Keratinocyte (primary cell): ENCODE data around the gene OR7A5. TPM values are rescaled to one million over a fixed set of nuclear protein-coding genes. Genes with fewer than 3 reads are reported as not detected.
A peak's percentile ranks its signal among the peaks of the same experiment; 100 is the strongest.

Experiments used
- DNase-seq: peaks from one replicate; pipeline ENCODE4 v3.0.0-alpha.2; 2011; ENCODE audit warnings: low read depth, missing footprints, low spot score
- FAIRE-seq: peaks from 2 replicates; lab custom pipeline; 2011; peaks lifted over from hg19 to GRCh38; lab: Jason Lieb, UNC
- H2AFZ ChIP-seq: 2 replicates; pipeline ENCODE4 v1.6.0; 2012; ENCODE audit warnings: low read length, control low read depth, inconsistent platforms; ENCODE audit not compliant: control insufficient read depth
- H3K27ac ChIP-seq: 2 replicates; pipeline ENCODE4 v1.5.1; 2011; ENCODE audit warnings: low read length; ENCODE audit not compliant: control insufficient read depth, insufficient read depth
- H3K27me3 ChIP-seq: 3 replicates; pipeline ENCODE4 v1.6.0; 2011; ENCODE audit warnings: low read length; ENCODE audit not compliant: control insufficient read depth, insufficient read depth; ENCODE audit errors: extremely low read depth
- H3K36me3 ChIP-seq, 2 experiments: 2 replicates in 1 of 2; 3 replicates in 1 of 2; pipeline ENCODE4 v1.5.1; 2011; ENCODE audit warnings: low read length in 2 of 2, mild to moderate bottlenecking in 1 of 2; ENCODE audit not compliant: control insufficient read depth in 2 of 2, insufficient read depth in 2 of 2; ENCODE audit errors: extremely low read depth in 1 of 2
- H3K4me1 ChIP-seq: 3 replicates; pipeline ENCODE4 v1.5.1; 2011; ENCODE audit warnings: low read length; ENCODE audit not compliant: control insufficient read depth, insufficient read depth; ENCODE audit errors: extremely low read depth
- H3K4me2 ChIP-seq: 3 replicates; pipeline ENCODE4 v1.6.0; 2011; ENCODE audit warnings: low read depth, low read length; ENCODE audit not compliant: control insufficient read depth, insufficient read depth; ENCODE audit errors: extremely low read depth
- H3K4me3 ChIP-seq, 3 experiments: fragments of 200-600 bp in 1 of 3; sonication (generic) in 1 of 3; 2 replicates in 2 of 3; 3 replicates in 1 of 3; pipeline ENCODE4 v1.5.1; 2011 to 2016; ENCODE audit warnings: low read length in 3 of 3, mild to moderate bottlenecking in 3 of 3, control low read depth in 2 of 3, inconsistent platforms in 1 of 3, low read depth in 1 of 3, mixed read lengths in 1 of 3, mixed run types in 1 of 3, moderate library complexity in 1 of 3; ENCODE audit not compliant: control insufficient read depth in 2 of 3, insufficient read depth in 2 of 3; ENCODE audit errors: extremely low read depth in 1 of 3
- H3K79me2 ChIP-seq: 2 replicates; pipeline ENCODE4 v1.6.0; 2012; ENCODE audit warnings: low read length; ENCODE audit not compliant: control insufficient read depth, insufficient read depth
- H3K9ac ChIP-seq: 3 replicates; pipeline ENCODE4 v1.6.0; 2011; ENCODE audit warnings: low read length; ENCODE audit not compliant: control insufficient read depth, insufficient read depth; ENCODE audit errors: extremely low read depth
- H3K9me1 ChIP-seq: 3 replicates; pipeline ENCODE4 v1.6.0; 2011; ENCODE audit warnings: low read length; ENCODE audit not compliant: control insufficient read depth, insufficient read depth; ENCODE audit errors: extremely low read depth
- H3K9me3 ChIP-seq: 2 replicates; pipeline ENCODE4 v1.5.1; 2012; ENCODE audit warnings: low read depth, low read length; ENCODE audit not compliant: control insufficient read depth
- H4K20me1 ChIP-seq: 3 replicates; pipeline ENCODE4 v1.6.0; 2011; ENCODE audit warnings: low read length; ENCODE audit not compliant: control insufficient read depth, insufficient read depth; ENCODE audit errors: extremely low read depth
- EZH2 ChIP-seq: IDR thresholded peaks from one replicate; pipeline ENCODE4 v1.6.1; 2012; ENCODE audit warnings: inconsistent platforms, mild to moderate bottlenecking, low read length, moderate library complexity
- dilution Hi-C: fragments of 300-500 bp; cut with MboI; formaldehyde crosslinking; loops from one replicate; pipeline ENCODE4 v1.7.0; 2020; ENCODE audit warnings: low sequenced_read_pairs; ENCODE audit not compliant: extremely low pct_ligation_motif_present
- polyA plus RNA-seq, 5 experiments: library from polyadenylated mRNA; depleted of rRNA in 3 of 5; stranded (reverse) in 3 of 5; stranded (forward) in 1 of 5; unstranded in 1 of 5; fragments of >200 nt; gene quantifications; 1 replicate in 1 of 5; 2 replicates in 3 of 5; 3 replicates in 1 of 5; pipeline versions ENCODE4 v1.2.1 to v1.2.3, GENCODE V29; 2011 to 2012; ENCODE audit warnings: missing spikeins in 2 of 5, low read depth in 1 of 5, low replicate concordance in 1 of 5
- TF ChIP-seq, protein P1 (sequence below), 3 experiments: IDR thresholded peaks in 1 of 3; conservative IDR thresholded peaks in 1 of 3; optimal IDR thresholded peaks in 1 of 3; 2 replicates in 2 of 3; 3 replicates in 1 of 3; pipeline versions ENCODE3 to v1.5.1; 2011; ENCODE audit warnings: low read length in 3 of 3, mild to moderate bottlenecking in 3 of 3, moderate library complexity in 2 of 3, control low read depth in 1 of 3, inconsistent platforms in 1 of 3; ENCODE audit not compliant: insufficient read depth in 2 of 3; ENCODE audit errors: extremely low read depth in 1 of 3

The OR7A5 gene
- polyA plus RNA-seq, 1 donor (not counting 4 experiments of a cell fraction or from before 2014, with no cell fraction given), result 0.01 TPM

DNA sequence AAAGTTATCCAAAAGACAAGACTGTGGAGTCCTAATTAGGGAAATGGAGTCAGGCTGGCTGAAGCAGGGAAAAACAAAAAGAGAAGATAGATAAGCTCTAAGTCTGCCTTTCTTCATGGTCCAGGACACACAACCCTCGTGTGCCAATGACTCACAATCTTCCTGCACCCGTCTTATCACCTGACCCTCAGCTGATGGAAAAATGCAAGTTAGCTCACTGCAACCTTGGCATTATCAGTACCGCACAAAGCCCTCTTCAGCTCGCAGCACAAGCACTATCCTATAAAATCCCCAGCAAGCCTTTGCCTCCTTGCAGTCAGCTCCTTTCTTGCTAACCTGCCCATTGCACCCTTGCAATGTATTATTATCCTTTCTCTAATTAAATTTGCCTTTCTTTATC lies 4.3 kb downstream of the OR7A5 start:
- no peak for TF ChIP-seq EZH2
- TF ChIP-seq, protein P1, sequence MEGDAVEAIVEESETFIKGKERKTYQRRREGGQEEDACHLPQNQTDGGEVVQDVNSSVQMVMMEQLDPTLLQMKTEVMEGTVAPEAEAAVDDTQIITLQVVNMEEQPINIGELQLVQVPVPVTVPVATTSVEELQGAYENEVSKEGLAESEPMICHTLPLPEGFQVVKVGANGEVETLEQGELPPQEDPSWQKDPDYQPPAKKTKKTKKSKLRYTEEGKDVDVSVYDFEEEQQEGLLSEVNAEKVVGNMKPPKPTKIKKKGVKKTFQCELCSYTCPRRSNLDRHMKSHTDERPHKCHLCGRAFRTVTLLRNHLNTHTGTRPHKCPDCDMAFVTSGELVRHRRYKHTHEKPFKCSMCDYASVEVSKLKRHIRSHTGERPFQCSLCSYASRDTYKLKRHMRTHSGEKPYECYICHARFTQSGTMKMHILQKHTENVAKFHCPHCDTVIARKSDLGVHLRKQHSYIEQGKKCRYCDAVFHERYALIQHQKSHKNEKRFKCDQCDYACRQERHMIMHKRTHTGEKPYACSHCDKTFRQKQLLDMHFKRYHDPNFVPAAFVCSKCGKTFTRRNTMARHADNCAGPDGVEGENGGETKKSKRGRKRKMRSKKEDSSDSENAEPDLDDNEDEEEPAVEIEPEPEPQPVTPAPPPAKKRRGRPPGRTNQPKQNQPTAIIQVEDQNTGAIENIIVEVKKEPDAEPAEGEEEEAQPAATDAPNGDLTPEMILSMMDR (optimal IDR thresholded peaks at IDR 0.05 in 1 of 3, IDR thresholded peaks at IDR 0.05 in 1 of 3, conservative IDR thresholded peaks at IDR 0.05 in 1 of 3; ENCODE audit: extremely low read depth in 1 of 3, insufficient read depth in 2 of 3, low read length in 3 of 3), result no peak

DNA sequence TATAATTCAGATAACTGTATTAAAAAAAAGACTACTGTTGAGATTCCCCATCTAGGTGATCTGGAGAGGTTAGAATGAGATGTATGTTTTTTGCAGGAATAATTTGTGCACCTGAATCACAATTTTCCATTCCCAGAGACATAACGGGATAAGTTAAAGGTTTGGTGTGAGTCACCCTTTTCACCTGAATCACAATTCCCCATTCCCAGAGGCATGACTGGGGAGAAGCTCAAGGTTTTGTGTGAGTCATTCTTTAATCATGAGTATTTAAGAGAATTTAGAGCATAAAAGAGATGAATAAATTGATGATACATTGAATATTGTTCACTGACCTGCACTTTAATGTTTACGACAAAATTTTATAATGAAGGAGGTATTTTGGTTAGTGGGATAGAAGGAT lies 9.0 kb downstream of the OR7A5 start:
- no peaks in the 10 kb centered on the region for H4K20me1 ChIP-seq
- no peaks in the 10 kb centered on the region for H3K27me3 ChIP-seq
- no peak overlapping the region for H3K9ac ChIP-seq
- H3K4me2 ChIP-seq, result no peak overlapping the region
- no peak overlapping the region for H3K4me3 ChIP-seq
- TF ChIP-seq EZH2, result no peak
- TF ChIP-seq, protein P1 (optimal IDR thresholded peaks at IDR 0.05 in 1 of 3, IDR thresholded peaks at IDR 0.05 in 1 of 3, conservative IDR thresholded peaks at IDR 0.05 in 1 of 3; ENCODE audit: extremely low read depth in 1 of 3, insufficient read depth in 2 of 3, low read length in 3 of 3), result no peak
- H3K9me3 ChIP-seq, result no peaks in the 10 kb centered on the region
- peaks cover 8% of the 10 kb centered on the region for H3K4me1 ChIP-seq
- FAIRE-seq, result no peak
- no peak overlapping the region for H3K27ac ChIP-seq
- no peaks in the 10 kb centered on the region for H3K79me2 ChIP-seq
- dilution Hi-C loops, result no loop called here
- H2AFZ ChIP-seq, result no peak overlapping the region
- H3K36me3 ChIP-seq, result no peaks in the 10 kb centered on the region
- peak; percentile 32 for DNase-seq
- H3K9me1 ChIP-seq, result no peaks in the 10 kb centered on the region

More for the DNA sequence above, 4.3 kb downstream of the OR7A5 start:
- H3K27me3 ChIP-seq, result no peaks in the 10 kb centered on the region
- peaks cover 6% of the 10 kb centered on the region for H3K4me1 ChIP-seq
- no peak overlapping the region for H3K27ac ChIP-seq
- dilution Hi-C loops, result no loop called here
- H3K36me3 ChIP-seq, result no peaks in the 10 kb centered on the region
- FAIRE-seq, result no peak
- H3K9me1 ChIP-seq, result no peaks in the 10 kb centered on the region
- no peak overlapping the region for H3K4me2 ChIP-seq
- DNase-seq, result no peak
- no peaks in the 10 kb centered on the region for H3K9me3 ChIP-seq
- no peak overlapping the region for H3K4me3 ChIP-seq
- no peaks in the 10 kb centered on the region for H4K20me1 ChIP-seq
- no peak overlapping the region for H2AFZ ChIP-seq
- H3K9ac ChIP-seq, result no peak overlapping the region
- H3K79me2 ChIP-seq, result no peaks in the 10 kb centered on the region
